Measurements from ENCODE around the gene NIT1.

NIT1 gene

DNA sequence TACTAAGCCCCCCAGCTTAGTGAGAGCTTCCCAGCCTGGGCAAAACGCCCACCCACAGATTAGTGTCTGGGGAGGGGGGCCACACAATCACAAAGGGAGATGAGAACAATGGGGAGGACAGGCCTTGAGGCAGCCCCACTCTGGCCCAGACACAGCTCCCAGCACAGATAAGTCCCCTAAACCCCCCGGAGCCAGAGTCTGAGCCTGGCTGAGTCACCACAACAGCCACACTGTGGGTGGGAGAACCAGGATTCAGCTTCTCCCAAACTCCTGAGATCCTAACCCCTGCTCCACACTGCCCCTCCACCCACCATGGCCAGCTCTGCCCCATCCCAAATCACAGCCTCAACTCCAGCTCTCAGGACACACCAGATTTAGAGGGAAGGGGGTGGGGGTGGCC lies 32.7 kb upstream of the NIT1 start:
- no peak for DNase-seq

DNA sequence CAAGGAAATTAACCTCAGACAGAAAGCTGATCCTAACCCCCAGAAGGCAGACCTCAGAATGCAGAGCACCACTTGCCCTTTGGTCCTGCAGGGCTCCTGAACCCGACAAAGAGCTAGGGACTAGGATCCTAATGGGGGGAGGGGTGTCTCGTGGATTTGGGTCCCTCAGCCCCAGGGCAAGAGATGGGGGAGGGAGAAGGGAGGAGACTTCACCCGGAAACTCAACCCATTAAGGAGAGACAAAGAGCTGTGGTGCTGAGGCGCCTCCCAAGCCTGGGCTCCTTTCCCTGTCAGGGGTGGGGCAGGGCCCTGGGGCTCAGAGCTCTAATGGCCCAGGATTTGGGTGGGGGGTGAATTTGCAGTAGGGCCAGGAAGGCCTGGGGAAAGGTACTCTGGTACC lies 31.4 kb upstream of the NIT1 start:
- DNase-seq: no peak

DNA sequence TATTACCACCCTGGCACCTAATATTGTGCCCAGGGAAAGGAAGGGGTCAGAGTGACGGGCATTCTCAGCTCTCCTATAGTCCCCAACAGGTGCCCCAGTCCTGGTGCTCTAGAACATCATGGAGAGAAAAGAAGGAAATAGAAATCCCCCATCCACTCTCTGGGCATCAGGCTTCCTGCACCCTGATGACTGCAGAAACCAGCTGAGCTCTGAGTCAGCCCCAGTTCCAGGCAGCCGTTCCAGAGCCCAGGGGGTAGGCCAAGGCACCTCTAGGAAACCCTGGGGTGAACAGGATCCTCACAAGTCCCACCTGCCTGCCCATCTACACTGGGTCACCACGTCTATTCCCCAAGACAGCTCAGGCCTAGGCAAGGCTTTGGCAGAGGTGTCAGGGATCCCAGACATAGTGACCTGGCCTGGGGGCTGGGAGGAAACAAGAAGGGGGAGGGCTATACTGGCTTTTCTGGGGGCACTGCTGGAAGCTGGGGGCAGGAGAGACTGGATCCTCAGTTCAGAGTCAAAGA lies 29.3 kb upstream of the NIT1 start:
- DNase-seq: no peak

DNA sequence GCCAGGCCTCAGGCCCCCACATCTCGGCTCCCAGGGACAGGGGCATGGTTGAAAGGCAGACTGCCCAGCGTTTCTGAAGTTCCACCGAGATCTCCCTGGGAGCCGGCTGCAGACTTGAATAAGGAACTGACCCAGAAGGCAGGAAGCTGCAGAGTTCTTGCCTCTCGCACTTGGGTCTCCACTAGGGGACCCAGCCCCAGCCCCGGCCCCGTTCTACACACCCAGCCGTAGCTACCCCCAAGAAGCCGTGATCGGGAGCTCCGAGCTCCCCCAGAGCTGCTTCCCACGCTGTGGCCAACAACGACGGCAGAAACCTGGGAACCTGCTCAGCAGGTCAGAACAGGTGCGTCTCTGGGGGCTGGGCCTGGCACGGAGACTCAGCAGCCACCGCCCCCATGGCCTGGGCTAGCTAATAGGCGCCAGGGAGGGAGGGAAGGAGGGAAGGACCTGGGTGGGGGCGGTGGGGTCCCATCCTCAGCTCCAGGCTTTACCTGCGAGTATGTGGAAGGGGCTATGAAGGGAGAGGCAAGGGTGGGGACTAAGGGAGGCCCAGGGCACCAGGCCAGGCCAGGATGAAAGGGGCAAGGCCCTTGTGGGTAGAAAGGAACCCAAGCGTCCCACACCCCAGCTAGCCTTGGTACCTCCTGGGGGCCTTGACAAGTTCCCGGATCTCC lies 28.5 kb upstream of the NIT1 start, which contains the start of gene NECTIN4:
TSS of gene NECTIN4 (minus strand) at position 308 of the 674 bp plus-strand sequence. CDS start at position 46, 262 bp downstream.
- no peak for DNase-seq

DNA sequence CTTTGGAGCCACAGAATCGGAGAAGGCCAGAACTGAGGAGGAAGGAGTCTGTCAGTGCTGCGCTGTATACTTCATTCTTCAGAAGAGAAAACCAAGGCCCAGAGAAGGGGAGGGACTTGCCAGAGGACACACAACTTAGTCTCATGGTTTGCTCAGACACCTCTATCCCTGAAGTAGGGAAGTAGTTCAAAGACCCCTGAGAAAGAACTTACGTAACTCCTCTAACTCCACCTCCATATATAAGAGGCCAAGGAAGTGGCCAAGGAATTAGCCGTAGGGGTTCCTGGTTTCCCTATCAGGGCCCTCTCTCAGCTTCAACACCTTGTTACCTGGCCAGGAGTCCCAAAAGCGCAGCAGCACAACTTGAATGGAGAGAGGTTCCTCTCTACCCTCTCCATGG lies 28.0 kb upstream of the NIT1 start:
- no peak for DNase-seq

DNA sequence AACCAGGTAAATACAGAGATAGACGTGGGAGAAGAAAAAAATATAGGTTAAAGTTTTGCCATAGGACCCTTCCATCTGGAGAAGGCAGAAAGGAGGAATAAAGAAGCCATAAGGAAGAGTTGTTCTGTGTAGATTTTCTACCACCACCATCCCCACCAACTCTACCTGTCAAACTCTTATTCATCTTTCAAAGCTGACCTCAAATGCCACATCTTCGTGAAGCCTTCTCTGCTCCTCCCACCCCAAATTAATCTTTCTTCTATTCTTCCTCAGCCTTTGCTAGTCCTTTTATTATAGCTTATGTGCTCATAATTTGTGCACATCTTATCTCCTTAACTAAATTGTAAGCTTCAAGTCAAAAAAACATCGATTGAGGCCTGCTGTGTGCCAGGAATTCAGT lies 27.3 kb upstream of the NIT1 start:
- no peak for DNase-seq

DNA sequence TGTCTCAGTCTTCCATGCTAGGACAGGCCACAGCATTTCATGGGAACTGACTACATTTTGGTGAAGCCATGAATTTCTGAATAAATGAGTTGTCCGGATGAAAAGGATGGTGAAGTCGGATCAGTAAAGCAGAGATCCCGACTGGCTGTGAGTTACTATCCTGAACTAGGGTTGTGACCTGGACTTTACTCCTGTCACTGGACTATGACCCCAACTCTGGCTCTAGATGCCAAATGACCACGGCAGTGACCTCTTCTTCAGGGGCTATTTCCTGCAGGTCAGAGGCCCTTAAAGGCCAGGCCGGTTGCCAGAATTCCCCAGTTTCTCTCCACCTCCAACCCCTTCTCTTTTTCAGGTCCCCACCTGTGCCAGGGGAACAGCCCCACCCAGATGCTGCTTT lies 26.8 kb upstream of the NIT1 start:
- no peak for DNase-seq

DNA sequence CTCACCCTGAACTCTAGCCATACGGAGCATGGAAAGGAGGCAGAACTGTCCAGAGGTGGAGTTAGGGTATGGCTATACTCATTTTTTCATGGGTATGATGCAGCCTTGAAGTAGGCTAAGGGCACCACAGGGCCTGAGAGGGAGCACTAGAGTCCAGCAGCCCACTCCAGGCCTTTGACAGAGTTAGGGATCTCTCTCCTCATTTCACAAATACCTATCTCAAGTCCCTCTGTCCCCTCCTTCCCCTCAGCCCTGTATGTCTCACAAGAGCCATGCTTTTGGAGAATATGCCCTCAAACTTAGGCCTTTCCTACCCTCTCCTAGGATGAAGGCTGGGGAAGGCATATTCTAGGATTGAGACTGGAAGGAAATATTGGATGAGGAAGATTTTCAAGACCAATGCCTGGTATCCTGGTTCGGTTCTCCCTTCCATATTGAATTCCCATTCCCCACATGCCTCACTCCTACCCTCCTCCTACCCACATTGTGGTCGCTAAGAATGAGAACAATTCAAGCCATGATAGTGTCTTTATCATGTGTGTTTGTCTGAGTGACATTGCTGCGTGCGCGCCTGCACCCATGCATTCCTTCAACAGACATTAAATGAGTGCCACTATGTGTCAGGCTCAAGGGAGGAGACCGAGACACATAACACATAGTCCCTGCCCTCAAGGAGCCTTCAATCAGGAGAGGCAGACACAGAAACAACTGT lies 26.0 kb upstream of the NIT1 start:
- DNase-seq: no peak

DNA sequence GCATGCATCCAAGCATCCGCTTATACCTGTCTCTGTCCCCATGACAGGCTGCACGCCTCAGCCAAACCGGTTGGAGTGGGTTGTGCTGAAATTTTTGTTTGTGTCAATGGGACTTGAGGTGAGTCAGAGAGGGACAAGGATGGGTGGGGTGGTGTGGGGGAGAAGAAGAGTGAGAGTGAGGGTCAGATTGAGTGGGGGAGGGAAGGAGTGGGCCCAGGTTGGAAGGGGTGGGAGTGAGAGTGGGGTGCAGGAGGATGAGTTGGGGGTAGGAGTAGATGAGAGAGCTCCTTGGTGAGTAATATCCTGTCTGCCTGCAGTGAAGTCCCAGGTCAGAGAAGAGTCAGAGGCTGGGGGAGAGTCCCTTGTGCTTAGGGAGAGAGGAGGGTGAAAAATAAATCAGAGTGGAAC lies 25.3 kb upstream of the NIT1 start:
- no peak for DNase-seq

DNA sequence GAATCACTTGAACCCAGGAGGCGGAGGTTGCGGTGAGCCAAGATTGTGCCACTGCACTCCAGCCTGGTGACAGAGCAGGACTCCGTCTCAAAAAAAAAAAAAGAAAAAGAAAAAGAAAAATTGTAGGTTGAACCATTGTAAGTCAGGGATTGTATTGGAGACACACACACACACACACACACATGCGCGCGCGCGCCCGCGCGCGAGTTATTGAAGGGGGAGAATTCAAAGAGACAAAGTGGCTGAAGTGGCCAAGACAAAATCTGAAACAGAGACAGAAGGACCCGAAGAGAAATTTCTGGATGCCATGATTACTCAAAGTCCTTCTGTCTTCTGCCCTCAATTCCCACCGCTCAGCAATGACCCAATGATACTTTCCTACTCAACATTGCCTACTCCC lies 23.4 kb upstream of the NIT1 start:
- DNase-seq: no peak

DNA sequence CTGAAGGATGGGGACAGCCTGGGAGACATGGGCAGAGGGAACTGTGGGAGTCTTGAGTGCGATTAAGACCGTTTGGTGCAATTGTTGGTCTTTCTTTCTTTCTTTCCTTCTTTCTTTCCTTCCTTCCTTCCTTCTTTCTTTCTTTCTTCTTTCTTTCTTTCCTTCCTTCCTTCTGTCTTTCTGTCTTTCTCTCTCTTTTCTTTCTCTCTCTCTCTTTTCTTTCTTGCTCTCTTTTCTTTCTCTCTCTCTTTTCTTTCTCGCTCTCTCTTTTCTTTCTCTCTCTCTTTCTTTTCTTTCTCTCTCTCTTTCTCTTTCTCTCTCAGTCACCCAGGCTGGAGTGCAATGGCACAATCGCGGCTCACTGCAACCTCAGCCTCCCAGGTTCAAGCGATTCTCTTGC lies 22.7 kb upstream of the NIT1 start:
- no peak for DNase-seq

DNA sequence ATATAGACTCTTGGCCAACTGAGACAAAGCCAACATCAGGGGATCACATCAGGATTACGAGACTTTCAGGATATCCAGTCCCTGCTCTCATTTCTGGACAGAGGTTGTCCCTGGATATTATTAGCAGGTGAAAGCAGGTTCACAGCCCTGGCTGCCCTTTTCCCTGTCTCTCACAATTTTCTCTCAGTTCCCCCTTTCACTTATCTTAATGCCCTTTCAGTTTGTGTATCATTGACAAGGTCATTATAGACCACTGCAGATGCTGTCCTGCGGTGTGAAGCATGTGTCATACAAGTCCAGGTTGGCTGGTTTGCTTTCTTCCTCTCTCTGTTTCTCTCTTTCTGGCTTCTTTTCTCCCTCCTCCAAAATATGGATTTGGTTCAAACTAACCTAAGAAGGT lies 21.9 kb upstream of the NIT1 start:
- no peak for DNase-seq

DNA sequence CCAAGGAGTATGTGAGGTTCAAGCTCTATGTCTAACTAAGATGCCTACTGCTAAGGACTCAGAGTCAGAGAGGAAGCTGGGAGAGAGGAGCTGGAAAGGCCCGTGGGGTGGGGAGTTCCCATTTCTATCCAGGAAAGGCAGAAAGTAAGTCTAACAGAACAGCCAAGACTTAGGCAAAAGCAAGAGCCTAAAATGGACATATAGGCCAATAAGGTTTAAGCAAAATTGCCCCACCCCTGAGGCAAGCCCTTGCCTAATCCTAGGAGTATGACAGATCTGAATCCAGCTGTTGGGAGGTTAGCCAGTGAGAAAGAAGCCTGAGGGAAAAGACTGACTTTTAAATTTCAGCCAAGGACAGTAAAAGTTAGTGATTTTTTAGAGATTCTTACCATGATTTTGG lies 21.4 kb upstream of the NIT1 start:
- DNase-seq: no peak

DNA sequence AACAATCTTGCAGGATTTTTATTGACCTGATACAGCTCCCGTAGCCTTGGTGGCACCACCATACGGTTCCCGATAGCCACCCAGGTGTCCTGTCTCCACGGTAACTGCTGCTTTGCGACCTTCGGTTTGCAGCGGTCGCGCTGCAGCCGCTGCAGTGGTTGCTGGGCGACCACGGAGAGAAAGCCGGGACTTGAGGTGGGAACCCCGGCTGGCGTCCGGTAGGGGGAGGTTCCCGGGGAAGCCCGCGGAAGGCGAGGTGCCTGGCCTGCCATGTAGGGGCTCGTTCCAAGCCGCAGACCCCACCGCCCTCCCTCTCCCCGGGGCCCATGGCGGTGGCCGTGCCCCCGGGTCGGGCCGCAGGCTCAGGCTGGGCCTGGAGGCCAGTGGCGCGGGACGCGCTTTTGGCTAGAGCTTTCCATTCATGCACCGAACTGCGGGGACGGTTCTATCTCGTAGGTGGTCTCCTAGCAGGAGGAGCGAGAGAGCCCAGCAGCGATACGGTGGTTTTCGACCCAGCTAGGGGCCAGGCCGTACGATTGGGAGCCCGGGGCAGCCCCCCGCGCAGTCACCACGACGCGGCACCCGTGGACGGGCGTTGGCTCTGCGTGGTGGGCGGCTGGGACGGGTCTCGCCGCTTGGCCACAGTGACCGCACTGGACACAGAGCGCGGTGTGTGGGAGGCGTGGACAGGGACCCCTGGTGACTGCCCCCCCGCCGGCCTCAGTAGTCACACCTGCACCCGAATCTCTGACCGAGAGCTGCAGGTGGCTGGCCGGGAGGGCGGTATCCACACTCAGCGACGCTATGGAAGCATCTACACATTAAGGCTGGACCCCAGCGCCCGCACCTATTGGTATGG lies 19.5 kb upstream of the NIT1 start, which contains the start of gene KLHDC9:
TSS of gene KLHDC9 (plus strand) at position 152 of the 859 bp plus-strand sequence. CDS start at position 327, 175 bp downstream.
- peak; percentile 67 for DNase-seq

DNA sequence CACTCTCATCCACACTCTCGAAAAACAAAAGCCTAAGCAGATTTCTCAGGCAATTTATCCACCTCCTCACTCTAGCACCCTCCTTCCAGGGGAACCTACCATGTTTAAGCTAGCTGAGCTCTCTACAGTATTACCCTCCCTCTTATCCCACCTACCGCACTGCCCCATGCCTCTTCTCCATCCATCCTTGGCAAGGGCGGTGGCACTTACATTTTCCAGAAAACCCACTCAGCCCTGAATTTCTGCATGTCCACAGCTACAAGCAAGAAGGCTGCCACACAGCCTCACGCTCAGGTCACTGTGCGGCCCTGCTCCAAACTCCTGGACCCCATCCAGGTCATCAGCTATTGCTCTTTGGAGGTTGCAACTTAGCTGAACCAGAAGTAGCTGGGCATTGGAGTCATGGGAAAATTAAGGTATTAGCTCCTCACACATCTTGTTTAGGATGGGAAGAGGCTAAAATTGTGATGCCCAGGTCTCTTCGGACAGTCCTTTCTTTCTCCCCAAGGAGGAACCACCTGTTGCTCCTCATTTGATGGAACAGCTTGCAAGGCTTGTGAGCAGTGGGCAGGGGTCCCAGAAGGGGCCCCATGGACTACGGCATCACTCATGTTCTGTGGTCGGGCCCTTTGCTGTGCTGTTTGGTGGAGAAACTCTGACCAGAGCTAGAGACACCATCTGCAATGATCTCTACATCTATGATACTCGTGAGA lies 18.7 kb upstream of the NIT1 start:
- no peak for DNase-seq

DNA sequence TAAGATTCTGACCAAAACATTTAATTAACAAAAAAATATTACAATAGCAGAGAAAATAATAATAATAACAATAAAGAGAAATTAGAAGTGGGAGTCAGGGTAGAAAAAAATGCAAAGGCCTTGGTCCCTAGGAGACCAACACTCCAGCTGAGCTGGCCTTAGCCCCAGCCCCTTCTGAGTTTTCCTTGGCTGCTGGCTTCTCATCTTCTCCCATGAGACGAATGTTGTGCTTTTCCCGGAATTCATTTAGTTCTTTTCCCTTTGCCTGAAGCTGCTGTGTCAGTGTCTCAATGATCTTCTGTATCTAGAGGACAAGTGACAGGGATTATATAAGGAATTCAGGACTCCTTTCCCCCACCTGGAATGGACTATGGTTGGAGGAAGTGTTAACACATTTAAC lies 17.3 kb upstream of the NIT1 start:
- no peak for DNase-seq

DNA sequence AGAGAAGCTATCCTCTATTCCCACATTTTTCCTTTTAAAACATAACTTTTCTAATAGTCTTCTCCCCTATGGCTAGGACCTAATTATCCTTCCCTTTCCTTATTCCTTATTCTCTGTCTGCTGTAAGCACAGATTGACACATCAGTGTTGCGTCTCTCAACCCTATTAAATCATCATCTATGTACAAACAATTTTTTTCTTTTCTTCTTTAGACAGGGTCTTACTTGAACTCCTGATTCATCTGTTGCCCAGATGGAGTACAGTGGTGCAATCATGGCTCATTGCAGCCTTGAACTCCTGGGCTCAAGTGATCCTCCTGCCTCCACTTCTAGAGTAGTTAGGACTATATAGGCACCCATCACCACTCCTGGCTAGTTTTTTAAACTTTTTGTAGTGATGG lies 11.5 kb upstream of the NIT1 start:
- DNase-seq: no peak

DNA sequence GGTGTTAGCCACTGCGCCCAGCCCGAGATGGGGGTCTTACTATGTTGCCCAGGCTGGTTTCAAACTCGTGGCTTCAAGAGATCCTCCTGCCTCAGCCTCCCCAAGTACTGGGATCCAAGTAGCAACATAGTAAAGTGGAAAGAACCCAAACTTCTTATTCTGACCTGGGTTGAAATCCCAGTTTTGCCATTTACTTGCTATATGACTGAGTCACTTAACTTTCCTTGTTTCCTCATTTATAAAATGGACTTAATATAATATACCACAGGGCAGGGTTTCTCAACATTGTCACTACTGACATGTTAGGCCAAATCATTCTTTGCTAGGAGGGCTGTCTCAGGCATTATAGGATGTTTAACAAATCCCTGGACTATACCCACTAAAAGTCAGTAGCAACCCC lies 6.8 kb upstream of the NIT1 start:
- no peak for DNase-seq

DNA sequence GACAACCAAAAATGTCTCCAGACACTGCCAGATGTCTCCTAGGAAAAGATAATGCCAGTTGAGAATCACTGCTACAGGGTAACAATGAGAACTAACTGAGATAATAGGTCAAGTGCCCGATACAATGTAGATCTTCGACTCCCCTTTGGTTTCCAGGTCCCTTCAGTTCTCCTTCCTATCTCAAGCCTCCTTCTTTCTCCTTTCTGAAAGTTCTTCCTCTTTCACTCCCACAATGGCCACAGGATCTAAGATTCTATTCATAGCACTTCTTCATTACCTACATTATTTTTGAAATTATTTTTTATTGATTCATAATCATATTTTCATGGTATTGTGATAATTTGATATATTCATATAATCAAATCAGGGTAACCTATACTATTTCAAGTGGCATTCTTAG lies 6.4 kb upstream of the NIT1 start:
- no peak for DNase-seq

DNA sequence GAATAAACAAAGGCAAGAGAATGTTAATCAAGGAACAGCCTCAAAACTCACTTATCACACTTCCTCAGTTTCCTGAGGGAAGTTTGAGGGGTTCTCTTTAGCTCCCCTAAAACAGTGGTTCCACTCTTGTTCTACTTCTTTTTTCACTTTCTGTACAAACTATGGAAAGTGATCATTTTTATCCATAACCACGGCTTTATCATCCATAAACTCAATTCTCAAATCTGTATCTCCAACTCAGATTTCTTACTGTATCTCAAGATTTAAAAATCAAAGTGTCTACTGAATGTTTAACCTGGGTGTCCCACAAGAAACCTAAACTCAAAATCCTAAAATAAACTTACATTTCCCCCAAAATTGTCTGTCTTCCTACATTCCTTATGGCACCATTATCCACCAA lies 4.0 kb upstream of the NIT1 start:
- DNase-seq: no peak

DNA sequence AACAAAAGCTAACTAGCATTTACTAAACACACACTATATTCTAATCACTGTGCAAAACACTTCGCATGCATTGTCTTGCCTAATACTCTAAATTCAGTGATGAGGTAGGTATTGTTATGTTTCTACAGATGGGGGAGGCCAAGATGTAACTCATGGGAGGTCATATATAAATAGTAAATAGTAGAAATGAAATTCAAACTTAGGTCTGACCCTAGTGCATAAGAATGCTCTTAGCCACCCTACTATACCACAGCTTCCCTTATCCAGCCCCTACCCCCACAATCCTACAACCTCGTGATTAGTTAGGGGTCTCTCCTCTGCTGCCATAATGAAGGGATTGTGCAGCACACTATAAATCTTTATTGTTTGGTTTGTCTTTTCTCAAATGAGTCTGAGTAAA lies 3.3 kb upstream of the NIT1 start:
- no peak for DNase-seq

DNA sequence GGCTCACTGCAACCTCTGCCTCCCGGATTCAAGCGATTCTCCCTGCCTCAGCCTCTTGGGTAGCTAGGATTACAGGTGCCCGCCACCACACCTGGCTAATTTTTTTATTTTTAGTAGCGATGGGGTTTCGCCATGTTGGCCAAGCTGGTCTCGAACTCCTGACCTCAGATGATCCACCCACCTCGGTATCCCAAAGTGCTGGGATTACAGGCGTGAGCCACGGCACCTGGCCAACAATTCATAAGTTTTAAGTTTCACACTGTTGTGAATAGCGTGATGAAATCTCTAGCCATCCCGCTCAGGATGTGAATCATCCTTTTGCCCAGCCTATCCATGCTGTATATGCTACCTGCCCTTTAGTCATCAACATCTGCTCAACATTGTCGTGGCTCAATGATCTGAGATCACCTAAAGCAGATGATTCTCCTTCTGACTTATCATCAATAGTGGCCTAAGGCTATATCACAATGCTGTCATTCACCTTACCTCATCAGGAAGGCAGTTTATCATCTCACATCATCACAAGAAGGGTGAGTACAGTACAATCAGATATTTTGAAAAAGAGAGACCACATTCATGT lies 2.7 kb upstream of the NIT1 start:
- no peak for DNase-seq

Data from hematopoietic multipotent progenitor cell treated with erythropoietin and hydrocortisone succinate and interleukin-3 and kit ligand, for 8 days (in vitro differentiated cells).